GM19438 (cell line): ENCODE data around the gene TGFBR3.
"Not testable (repeated sequence)": the region's sequence is repeated elsewhere in the genome, so short reads cannot be mapped to it uniquely, and the experiment has no call there.

Source experiments
- ATAC-seq: cut with Tn5 transposase; IDR thresholded peaks from one replicate; pipeline ENCODE4 v1.9.1; 2021; ENCODE audit warnings: low read depth; ENCODE audit not compliant: unreplicated experiment

TGFBR3 gene

DNA sequence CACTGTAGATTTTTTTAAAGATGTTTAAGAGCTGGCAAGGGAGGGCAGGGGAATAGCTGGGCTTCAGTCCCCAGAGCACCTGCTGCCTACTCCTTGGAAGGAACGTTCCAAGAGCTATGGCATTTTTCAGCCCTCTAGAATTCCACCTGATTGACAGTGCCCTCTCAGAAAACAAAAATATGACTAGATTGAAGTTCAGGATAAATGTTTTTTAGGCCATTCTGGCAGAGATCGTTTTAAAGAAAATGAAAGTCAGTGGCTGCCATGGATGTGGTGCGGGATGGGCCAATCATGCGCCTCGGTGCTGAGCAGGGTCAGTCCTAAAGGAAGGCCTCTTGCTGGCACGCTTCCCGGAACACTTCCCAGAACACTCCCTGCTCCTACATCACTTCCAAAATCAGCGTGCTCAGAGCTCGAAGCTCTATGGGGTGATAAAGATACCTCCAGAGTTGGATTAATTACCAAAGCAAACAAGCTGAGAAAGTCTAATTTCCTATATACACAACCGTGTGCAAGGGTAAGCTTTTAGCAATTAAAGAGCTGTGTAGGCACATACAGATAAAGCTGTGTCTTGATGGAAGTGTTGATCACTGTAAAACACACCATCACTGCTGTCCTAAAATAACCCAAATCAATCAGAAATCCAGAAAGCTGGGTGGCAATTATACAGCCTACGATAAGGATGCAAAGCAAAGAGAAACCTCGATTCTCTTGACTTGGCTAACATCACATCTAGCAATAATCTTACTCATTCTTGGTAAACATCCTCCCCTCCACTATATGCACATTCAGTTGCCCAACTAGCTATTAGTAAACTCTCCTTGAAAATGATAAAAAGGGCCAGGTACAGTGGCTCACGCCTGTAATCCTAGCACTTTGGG lies 34.6 kb downstream of the TGFBR3 start:
- no peak for ATAC-seq

DNA sequence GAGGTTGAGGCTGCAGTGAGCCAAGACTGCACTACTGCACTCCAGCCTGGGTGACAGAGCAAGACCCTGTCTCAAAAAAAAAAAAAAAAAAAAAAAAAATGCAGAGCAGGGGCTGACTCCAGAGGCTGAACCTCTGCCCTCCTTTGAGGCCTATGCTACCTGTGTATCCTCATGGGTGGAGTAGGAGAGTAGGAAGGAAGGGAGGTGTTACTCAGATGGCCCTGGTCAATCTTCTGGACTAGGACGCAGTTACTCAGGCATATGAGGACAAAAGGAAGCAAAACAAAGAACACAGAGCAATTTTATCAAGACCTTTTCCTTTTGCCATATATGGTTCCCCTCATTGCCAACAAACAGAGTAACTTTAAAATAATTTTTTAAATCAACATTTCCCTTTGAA lies 35.2 kb downstream of the TGFBR3 start:
- ATAC-seq: no peak

DNA sequence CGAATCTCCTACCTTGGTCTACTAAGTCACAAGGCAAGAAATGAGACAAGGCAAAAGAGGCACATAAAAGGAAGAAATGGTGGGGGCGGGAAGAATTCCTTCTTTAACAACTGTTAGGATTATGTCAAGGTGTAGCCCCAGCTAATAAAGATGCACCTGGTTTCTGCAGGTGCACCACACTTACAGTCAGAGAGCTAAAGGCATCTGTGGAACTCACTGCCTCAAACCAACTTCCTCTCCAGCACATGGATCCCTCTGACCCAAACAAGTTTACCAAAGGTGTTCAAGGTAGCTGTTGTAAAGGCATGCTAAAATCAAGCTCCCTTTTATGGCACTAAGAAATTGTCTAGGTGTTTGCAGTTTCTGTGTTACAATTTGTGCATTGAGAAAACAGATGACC lies 38.1 kb downstream of the TGFBR3 start:
- ATAC-seq: no peak

GRCh38 chr1:91846639-91847013 lies 39.3 kb downstream of the TGFBR3 start:
- ATAC-seq: no peak

- ATAC-seq: no peak
These were observed 39.8 kb downstream of the TGFBR3 start for GRCh38 chr1:91846007-91846638.

DNA sequence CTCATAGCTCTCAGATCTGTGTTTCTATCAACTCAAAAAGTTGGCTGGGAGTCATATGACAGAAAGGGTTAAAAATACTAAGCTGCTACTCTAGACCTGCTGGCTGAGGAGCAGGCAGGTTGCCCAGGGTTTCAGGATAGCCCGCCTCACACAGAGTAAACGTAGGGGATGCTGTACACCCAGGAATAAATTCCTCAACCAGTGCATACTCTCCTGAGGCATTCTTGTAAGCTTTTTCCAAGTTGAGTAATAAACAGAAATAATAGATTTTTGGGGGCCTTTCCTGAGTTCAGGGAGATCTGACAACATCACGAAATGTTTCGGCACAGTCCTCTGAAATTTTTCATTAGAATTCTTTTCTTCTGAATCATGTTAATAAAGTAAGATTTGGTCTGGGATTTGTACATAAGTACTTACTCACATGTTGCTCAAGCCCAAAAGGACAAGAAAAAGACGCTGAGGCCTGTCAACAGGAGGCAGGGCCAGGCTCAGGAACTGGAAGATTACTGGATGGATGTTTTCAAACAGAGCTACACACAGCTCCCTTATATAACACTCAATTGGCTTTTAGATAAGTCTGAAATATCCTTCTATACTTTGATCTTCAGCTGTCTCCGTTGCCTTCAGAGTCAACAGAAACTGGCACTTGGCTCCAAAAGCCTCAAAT lies 41.0 kb downstream of the TGFBR3 start:
- ATAC-seq: no peak

GRCh38 chr1:91843843-91844242 lies 42.1 kb downstream of the TGFBR3 start:
- ATAC-seq: no peak

GRCh38 chr1:91842563-91842962 lies 43.4 kb downstream of the TGFBR3 start:
- no peak for ATAC-seq

DNA sequence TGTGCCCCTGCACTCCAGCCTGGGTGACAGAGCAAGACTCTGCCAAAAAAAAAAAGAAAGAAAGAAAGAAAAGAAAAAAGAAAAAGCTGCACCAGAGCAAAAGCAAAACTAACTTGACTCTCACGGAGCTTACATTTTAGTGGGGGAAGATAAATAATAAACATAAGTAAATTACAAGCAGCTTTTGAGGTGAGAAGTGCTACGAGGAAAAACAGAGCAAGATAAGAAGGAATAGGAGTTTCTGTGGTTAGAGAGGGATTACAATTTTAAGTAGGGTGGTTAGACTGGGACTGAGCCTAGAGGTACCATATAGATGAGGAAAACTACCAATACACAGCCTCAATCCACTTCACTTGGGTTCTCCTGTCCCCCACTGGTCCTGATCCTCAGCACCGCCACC lies 43.9 kb downstream of the TGFBR3 start:
- no peak for ATAC-seq

- not testable (repeated sequence) for ATAC-seq
These were observed 45.7 kb downstream of the TGFBR3 start for GRCh38 chr1:91840276-91840675.

- ATAC-seq: no peak
These were observed 49.5 kb downstream of the TGFBR3 start for GRCh38 chr1:91836331-91837040.

GRCh38 chr1:91835087-91835521 lies 50.8 kb downstream of the TGFBR3 start:
- ATAC-seq: no peak

- not testable (repeated sequence) for ATAC-seq
These were observed 51.4 kb downstream of the TGFBR3 start for GRCh38 chr1:91834549-91834948.

DNA sequence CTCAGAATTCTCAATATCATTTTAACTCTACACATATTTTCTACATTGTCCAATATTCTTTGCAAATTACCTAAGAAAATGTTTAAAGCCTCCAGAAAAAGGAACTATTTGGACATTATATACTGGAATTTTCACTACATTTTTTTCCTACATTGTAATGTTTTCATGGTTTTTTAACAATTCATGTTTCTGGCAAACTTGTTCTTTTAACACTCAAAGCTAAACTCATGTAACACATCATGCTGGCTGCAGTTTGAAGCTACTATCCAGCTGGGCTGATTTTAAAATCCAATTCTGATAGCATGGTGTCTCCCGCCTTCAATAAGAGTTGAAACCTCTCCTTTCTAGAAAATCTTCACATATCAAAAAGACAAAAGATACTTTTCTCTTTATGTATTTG lies 52.0 kb downstream of the TGFBR3 start:
- ATAC-seq: no peak

GRCh38 chr1:91831132-91831930 lies 54.6 kb downstream of the TGFBR3 start:
- ATAC-seq: no peak

DNA sequence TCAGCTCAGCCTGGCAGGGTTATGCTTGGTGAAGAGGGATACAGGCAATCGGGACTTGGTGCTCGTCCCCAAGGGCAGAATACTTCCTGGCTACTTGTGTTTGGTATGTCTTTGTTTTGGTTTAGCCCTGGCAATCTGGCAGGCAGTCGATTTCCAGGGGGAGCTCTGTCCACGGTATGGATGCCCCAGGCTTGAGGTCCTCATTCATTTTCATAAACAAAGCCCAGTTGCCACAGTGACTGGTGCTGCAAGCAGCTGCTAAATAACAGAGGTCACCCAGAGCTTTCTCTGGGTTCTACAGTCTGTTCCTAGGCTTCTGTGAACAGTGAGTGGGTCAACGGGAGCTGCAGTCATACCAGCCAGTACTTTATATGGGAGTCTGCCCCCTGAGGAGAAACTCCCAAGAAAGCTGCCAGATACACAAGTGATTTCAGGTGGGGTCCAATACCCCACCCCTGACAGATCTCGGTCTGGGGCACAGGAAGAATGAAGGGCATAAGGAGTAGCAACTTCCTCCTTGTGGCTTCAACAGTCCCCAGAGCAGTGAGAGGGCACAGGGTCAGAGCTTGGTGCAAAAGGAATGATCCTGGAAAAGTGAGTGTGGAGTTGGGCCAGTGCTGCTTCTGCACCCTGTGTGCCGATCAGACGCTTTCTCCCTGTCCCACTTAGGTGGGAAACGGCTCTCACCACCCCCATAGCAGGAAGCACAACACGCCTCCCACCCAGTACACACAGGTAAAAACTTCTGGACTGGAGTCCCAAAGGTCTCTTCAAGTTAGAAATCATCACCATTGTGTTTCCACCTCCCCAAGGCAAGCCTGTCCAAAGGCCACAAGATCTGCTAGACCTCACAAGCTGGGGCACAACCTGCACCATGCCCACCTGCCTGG lies 55.5 kb downstream of the TGFBR3 start:
- no peak for ATAC-seq

GRCh38 chr1:91829293-91830153 lies 56.4 kb downstream of the TGFBR3 start:
- ATAC-seq: no peak

DNA sequence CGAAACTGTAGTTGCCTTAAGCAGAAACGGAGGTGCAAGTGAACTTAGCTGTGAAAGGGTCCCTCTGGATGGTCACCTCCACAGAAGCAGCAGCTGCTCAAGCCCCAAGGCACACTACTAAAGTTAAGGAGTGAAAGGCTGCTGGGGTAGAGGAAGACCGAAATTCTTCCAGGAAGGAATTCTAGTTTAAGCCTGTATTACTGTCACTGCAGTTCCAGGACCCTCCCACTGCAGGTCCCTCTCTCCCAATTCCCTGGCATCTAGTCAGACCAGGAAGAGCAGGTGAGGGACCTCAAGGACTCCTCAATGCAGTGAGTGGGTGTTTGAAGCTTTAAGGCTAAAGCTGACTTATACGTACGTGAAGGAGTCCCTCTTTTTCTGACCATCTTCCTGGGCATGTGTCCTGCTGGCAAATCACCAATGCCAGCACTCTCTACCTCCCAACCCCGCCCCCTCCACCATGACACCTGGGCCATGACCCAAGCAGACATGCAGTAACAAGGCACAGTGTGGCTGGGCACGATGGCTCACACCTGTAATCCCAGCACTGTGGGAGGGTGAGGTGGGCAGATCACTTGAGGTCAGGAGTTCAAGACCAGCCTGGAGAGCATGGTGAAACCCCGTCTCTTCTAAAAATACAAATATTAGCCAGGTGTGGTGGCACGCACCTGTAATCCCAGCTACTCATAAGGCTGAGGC lies 57.2 kb downstream of the TGFBR3 start:
- ATAC-seq: no peak
